Transverse colon (tissue), 3 donors: Measurements from ENCODE around the gene S1PR1.

Source experiments
- EP300 ChIP-seq: sonication (generic); formaldehyde crosslinking; IDR thresholded peaks from one replicate; pipeline ENCODE4 v1.6.1; 2017; ENCODE audit warnings: antibody characterized with exemption, low read depth
- TF ChIP-seq, protein P1 (sequence below), 5 experiments: fragments of 200-600 bp in 3 of 5; fragments of 450-650 bp in 2 of 5; sonication (generic) in 3 of 5; IDR thresholded peaks; 1 replicate in 2 of 5; 2 replicates in 3 of 5; pipeline ENCODE4 v1.5.1; 2016 to 2017; ENCODE audit warnings: antibody characterized with exemption in 5 of 5, inconsistent platforms in 3 of 5, mild to moderate bottlenecking in 2 of 5, moderate library complexity in 1 of 5

DNA sequence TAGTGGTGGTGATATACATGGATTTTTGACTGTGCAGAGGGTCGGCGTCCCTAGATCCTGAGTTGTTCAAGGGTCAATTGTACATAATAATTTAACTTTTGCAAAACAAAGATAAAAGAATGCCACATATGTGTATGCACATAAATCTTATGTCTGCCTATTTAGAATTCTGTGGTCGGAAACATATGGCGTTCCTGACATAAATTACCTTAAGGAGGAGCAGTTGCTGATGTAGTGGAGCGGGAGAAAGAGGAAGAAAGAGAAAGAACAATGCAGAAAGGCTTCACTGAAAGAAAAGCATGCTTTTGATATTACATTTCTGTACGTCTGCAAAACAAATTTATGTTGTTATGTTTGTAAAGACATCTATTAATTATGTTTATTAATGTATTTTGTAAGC is 40.0 kb downstream of the S1PR1 start:
- TF ChIP-seq, protein P1, sequence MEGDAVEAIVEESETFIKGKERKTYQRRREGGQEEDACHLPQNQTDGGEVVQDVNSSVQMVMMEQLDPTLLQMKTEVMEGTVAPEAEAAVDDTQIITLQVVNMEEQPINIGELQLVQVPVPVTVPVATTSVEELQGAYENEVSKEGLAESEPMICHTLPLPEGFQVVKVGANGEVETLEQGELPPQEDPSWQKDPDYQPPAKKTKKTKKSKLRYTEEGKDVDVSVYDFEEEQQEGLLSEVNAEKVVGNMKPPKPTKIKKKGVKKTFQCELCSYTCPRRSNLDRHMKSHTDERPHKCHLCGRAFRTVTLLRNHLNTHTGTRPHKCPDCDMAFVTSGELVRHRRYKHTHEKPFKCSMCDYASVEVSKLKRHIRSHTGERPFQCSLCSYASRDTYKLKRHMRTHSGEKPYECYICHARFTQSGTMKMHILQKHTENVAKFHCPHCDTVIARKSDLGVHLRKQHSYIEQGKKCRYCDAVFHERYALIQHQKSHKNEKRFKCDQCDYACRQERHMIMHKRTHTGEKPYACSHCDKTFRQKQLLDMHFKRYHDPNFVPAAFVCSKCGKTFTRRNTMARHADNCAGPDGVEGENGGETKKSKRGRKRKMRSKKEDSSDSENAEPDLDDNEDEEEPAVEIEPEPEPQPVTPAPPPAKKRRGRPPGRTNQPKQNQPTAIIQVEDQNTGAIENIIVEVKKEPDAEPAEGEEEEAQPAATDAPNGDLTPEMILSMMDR (IDR thresholded peaks at IDR 0.05) = no peak
- no peak for TF ChIP-seq EP300
